Urinary bladder (tissue), 2 donors: Measurements from ENCODE around the gene LRRC9. TPM values are rescaled to one million over a fixed set of nuclear protein-coding genes. Genes with fewer than 3 reads are reported as not detected.

Experiments used
- polyA plus RNA-seq: library from polyadenylated mRNA; stranded (reverse); fragments of 200-250 nt; gene quantifications from one replicate; pipeline ENCODE4 v1.2.3, GENCODE V29; 2013
- total RNA-seq: library from RNA; depleted of rRNA; stranded (reverse); fragments of >200 nt; gene quantifications from one replicate; pipeline ENCODE4 v1.2.3, GENCODE V29; 2014
- donor health status: healthy.

The LRRC9 gene
- total and polyA plus RNA-seq, 2 donors, result 0.01 to 0.21 TPM

Other genes starting within 250 kb of the LRRC9 start
- gene RTN1, start 49.4 kb upstream of the LRRC9 start, total RNA-seq, result 13.9 TPM
- gene RTN1, start 49.4 kb upstream of the LRRC9 start, polyA plus RNA-seq, result 6.3 TPM
- gene PCNX4, start 171.8 kb downstream of the LRRC9 start, total RNA-seq, result 128 TPM
- 15.8 TPM for gene PCNX4, start 171.8 kb downstream of the LRRC9 start, polyA plus RNA-seq
- 45.1 TPM for gene DHRS7, start 245.3 kb downstream of the LRRC9 start, total RNA-seq
- gene DHRS7, start 245.3 kb downstream of the LRRC9 start, polyA plus RNA-seq, result 73.3 TPM